ENCODE data around the gene PIP4K2A. TPM values are rescaled to one million over a fixed set of nuclear protein-coding genes. Genes with fewer than 3 reads are reported as not detected.

PIP4K2A gene
- total and polyA plus RNA-seq, 2 of the 13 experiments (the other 11 are each of a cell fraction or from before 2014, with no cell fraction given): 9.1 to 22.6 TPM

DNA sequence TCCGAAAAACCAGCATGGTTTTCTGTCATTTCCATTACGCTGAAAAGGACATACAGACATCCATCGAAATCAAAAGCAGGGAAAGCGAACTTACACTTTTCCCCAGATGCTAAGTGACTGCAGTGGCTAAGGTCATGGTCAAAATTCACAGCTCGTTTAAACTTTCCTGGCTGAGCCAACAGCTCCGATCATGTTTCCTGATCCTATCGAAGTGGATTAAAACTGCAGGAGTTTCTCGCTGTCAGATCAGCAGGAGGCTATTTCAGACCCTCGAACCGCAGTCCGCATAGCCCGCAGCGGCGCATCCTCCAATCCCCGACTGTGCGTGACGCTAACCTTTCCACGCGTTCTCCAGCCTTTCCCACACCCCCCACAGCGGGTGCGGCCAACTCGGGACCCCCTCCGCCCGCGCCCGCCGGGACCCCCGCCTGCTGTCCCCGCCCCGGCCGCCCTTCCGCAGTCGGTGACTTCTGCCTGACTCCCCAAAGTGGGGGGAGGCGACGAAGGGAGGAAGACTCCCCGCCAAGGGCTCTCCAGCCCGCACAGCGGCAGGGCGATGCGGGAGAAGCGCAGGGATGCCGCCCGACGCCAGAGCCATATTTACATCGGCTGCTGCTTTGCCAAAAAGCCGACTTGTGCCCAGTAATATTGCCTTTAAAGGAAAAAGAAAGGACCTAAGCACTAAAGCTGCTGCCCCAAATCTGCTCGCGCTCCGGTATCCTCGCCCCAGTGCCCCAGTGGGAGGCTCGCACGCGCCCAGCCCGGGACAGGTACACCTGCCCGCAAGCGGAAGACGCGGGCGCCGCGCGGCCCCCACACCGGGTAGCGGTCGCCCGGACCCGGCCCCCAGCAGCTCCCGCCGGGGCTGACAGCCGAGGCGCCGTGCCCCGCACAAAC is 1.2 kb downstream of the PIP4K2A start (continued):
- TF ChIP-seq, protein P1, sequence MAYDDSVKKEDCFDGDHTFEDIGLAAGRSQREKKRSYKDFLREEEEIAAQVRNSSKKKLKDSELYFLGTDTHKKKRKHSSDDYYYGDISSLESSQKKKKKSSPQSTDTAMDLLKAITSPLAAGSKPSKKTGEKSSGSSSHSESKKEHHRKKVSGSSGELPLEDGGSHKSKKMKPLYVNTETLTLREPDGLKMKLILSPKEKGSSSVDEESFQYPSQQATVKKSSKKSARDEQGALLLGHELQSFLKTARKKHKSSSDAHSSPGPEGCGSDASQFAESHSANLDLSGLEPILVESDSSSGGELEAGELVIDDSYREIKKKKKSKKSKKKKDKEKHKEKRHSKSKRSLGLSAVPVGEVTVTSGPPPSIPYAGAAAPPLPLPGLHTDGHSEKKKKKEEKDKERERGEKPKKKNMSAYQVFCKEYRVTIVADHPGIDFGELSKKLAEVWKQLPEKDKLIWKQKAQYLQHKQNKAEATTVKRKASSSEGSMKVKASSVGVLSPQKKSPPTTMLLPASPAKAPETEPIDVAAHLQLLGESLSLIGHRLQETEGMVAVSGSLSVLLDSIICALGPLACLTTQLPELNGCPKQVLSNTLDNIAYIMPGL (CRISPR knock-in tag; IDR thresholded peaks at IDR 0.05; ENCODE audit: borderline replicate concordance in 1 of 2, low read depth in 1 of 2): 0 out of 4 replicates have a peak, but pooled peaks of 1 of the 2 experiments have one; percentile 31
- TF ChIP-seq ZNF264 (CRISPR knock-in tag; IDR thresholded peaks at IDR 0.05) (0 out of 2 replicates have a peak, but pooled peaks have one; percentile 40), REXO4 (CRISPR knock-in tag; IDR thresholded peaks at IDR 0.05; ENCODE audit: borderline replicate concordance) (no peak), ARNT2 (CRISPR knock-in tag; IDR thresholded peaks at IDR 0.05; ENCODE audit: low read depth) (no peak), HHEX (CRISPR knock-in tag; IDR thresholded peaks at IDR 0.05) (no peak), SRSF1 (optimal IDR thresholded peaks at IDR 0.05; ENCODE audit: low read depth, low read length) (no peak), ZNF234 (CRISPR knock-in tag; conservative IDR thresholded peaks at IDR 0.05) (0 out of 2 replicates have a peak, but pooled peaks have one; percentile 10), ZBTB21 (CRISPR knock-in tag; IDR thresholded peaks at IDR 0.05) (no peak), NR2F6 (IDR thresholded peaks at IDR 0.05) (0 out of 2 replicates have a peak, but pooled peaks have one; percentile 12), NR2F6 (CRISPR knock-in tag; IDR thresholded peaks at IDR 0.05) (no peak), ZNF777 (CRISPR knock-in tag; IDR thresholded peaks at IDR 0.05) (peak; percentile 69; the same call in 1 of the 2 replicates), ZNF776 (CRISPR knock-in tag; IDR thresholded peaks at IDR 0.05) (0 out of 2 replicates have a peak, but pooled peaks have one; percentile 37), RBFOX2 (IDR thresholded peaks at IDR 0.05; ENCODE audit: low read depth, low read length) (0 out of 2 replicates have a peak, but pooled peaks have one; percentile 37), ZSCAN21 (CRISPR knock-in tag; IDR thresholded peaks at IDR 0.05; ENCODE audit: borderline replicate concordance) (peak; percentile 19; the same call in 1 of the 2 replicates), KDM5B (CRISPR knock-in tag; IDR thresholded peaks at IDR 0.05; ENCODE audit: borderline replicate concordance) (0 out of 2 replicates have a peak, but pooled peaks have one; percentile 16), HOXA3 (CRISPR knock-in tag; IDR thresholded peaks at IDR 0.05) (no peak)
- TF ChIP-seq, protein P2, sequence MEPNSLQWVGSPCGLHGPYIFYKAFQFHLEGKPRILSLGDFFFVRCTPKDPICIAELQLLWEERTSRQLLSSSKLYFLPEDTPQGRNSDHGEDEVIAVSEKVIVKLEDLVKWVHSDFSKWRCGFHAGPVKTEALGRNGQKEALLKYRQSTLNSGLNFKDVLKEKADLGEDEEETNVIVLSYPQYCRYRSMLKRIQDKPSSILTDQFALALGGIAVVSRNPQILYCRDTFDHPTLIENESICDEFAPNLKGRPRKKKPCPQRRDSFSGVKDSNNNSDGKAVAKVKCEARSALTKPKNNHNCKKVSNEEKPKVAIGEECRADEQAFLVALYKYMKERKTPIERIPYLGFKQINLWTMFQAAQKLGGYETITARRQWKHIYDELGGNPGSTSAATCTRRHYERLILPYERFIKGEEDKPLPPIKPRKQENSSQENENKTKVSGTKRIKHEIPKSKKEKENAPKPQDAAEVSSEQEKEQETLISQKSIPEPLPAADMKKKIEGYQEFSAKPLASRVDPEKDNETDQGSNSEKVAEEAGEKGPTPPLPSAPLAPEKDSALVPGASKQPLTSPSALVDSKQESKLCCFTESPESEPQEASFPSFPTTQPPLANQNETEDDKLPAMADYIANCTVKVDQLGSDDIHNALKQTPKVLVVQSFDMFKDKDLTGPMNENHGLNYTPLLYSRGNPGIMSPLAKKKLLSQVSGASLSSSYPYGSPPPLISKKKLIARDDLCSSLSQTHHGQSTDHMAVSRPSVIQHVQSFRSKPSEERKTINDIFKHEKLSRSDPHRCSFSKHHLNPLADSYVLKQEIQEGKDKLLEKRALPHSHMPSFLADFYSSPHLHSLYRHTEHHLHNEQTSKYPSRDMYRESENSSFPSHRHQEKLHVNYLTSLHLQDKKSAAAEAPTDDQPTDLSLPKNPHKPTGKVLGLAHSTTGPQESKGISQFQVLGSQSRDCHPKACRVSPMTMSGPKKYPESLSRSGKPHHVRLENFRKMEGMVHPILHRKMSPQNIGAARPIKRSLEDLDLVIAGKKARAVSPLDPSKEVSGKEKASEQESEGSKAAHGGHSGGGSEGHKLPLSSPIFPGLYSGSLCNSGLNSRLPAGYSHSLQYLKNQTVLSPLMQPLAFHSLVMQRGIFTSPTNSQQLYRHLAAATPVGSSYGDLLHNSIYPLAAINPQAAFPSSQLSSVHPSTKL (CRISPR knock-in tag; IDR thresholded peaks at IDR 0.05): no peak
- TF ChIP-seq, protein P3, sequence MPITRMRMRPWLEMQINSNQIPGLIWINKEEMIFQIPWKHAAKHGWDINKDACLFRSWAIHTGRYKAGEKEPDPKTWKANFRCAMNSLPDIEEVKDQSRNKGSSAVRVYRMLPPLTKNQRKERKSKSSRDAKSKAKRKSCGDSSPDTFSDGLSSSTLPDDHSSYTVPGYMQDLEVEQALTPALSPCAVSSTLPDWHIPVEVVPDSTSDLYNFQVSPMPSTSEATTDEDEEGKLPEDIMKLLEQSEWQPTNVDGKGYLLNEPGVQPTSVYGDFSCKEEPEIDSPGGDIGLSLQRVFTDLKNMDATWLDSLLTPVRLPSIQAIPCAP (CRISPR knock-in tag; IDR thresholded peaks at IDR 0.05; ENCODE audit: low read depth): no peak
- TF ChIP-seq, protein P4, sequence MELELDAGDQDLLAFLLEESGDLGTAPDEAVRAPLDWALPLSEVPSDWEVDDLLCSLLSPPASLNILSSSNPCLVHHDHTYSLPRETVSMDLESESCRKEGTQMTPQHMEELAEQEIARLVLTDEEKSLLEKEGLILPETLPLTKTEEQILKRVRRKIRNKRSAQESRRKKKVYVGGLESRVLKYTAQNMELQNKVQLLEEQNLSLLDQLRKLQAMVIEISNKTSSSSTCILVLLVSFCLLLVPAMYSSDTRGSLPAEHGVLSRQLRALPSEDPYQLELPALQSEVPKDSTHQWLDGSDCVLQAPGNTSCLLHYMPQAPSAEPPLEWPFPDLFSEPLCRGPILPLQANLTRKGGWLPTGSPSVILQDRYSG (CRISPR knock-in tag; IDR thresholded peaks at IDR 0.05): no peak
